ENCODE data around the gene F5. TPM values are rescaled to one million over a fixed set of nuclear protein-coding genes. Genes with fewer than 3 reads are reported as not detected.

The F5 gene
- total and polyA plus RNA-seq, 10 donors, result 1.7 to 34.5 (median 7.4) TPM

DNA sequence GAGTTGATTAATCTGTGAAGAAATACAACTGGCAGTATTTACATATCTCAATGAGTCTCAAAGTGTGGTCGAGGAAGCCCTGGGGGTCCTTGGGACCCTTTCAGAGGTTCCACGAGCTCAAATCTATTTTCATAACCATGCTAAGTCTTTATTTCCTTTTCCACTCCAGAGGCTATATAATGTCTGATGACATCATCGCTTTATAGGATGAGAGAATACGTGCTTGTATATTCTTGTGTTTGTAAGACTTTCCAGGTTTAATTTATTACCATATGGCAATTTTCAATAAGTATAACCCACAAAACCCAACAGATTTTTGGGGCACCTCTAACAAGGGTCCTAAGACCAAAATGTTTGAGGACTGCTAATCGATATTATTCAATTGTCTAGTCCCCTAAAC, 99.1 kb downstream of the F5 start:
- Histone ChIP-seq H3K4me3 (peak overlapping the region in 2 of 8 donors; percentile 84 to 90), H3K9me3 (no peaks in the 10 kb centered on the region), H3K36me3 (no peaks in the 10 kb centered on the region), H3K4me1 (peaks cover 13 to 40% (median 25%) of the 10 kb centered on the region in 6 donors), H3K27me3 (replicated peaks in 1 of 7) (no peaks in the 10 kb centered on the region), H3K27ac (no peak overlapping the region)
- WGBS, 5 donors, result 71 to 85% (median 72%) methylated on average over 5 of the region's 5 CpGs
- intact Hi-C loops (cut with DNase I; ENCODE audit: low total_unique reads), result no loop called here
- no peak for DNase-seq
- TF ChIP-seq POLR2A (IDR thresholded peaks at IDR 0.05), result no peak

DNA sequence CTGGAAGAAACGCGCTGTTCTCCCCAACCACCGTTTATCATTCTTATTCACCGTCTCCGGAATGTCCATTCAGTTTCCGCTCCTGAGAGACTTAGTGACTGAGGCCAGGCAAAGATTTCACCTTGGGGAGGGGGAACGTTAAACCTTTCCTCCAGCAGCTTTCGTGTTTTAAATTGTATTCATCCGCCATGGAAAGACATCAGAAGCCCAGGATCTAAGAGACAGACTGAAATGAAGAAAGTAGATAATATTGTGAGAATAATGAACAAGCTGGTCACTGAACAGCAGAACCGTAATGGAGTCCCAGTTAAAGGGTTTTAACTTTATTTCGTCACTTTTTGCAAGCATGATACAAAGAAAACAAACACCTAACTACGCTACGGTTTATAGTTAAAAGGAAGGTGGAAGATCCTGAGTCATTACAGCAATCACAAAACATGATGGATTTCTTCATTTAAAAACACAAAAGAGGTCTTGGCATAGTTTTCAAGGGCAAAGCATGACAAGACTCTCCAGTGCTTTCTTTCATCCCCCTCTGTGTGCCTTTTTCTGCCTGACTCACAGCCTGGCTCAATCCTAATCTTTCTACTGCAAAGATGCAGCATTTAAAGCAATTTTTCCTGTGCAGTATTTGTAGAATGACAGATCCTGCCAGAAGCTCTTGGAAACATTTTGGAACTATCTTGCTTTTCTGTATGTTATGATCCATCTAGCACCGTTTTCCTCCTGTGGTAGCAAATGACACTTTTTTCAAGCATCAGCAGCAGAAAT, 99.8 kb downstream of the F5 start:
- DNase-seq, result no peak
- Histone ChIP-seq H3K4me3 (peak overlapping the region; percentile 68 to 90 (median 84)), H3K27ac (peak overlapping the region; percentile 78 to 93 (median 90)), H3K27me3 (replicated peaks in 1 of 7) (no peaks in the 10 kb centered on the region), H3K4me1 (peaks cover 13 to 40% (median 25%) of the 10 kb centered on the region in 6 donors), H3K9me3 (no peaks in the 10 kb centered on the region), H3K36me3 (no peaks in the 10 kb centered on the region)
- intact Hi-C loops (cut with DNase I; ENCODE audit: low total_unique reads), result no loop called here
- TF ChIP-seq, protein P1, sequence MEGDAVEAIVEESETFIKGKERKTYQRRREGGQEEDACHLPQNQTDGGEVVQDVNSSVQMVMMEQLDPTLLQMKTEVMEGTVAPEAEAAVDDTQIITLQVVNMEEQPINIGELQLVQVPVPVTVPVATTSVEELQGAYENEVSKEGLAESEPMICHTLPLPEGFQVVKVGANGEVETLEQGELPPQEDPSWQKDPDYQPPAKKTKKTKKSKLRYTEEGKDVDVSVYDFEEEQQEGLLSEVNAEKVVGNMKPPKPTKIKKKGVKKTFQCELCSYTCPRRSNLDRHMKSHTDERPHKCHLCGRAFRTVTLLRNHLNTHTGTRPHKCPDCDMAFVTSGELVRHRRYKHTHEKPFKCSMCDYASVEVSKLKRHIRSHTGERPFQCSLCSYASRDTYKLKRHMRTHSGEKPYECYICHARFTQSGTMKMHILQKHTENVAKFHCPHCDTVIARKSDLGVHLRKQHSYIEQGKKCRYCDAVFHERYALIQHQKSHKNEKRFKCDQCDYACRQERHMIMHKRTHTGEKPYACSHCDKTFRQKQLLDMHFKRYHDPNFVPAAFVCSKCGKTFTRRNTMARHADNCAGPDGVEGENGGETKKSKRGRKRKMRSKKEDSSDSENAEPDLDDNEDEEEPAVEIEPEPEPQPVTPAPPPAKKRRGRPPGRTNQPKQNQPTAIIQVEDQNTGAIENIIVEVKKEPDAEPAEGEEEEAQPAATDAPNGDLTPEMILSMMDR (IDR thresholded peaks at IDR 0.05 in 8 of 11, conservative IDR thresholded peaks at IDR 0.05 in 3 of 11), result no peak
- TF ChIP-seq POLR2AphosphoS5 (IDR thresholded peaks at IDR 0.05), result no peak
- TF ChIP-seq POLR2A (IDR thresholded peaks at IDR 0.05), result no peak
- 4 to 9% (median 4%) methylated on average over 14 of the region's 14 CpGs for WGBS, 5 donors

DNA sequence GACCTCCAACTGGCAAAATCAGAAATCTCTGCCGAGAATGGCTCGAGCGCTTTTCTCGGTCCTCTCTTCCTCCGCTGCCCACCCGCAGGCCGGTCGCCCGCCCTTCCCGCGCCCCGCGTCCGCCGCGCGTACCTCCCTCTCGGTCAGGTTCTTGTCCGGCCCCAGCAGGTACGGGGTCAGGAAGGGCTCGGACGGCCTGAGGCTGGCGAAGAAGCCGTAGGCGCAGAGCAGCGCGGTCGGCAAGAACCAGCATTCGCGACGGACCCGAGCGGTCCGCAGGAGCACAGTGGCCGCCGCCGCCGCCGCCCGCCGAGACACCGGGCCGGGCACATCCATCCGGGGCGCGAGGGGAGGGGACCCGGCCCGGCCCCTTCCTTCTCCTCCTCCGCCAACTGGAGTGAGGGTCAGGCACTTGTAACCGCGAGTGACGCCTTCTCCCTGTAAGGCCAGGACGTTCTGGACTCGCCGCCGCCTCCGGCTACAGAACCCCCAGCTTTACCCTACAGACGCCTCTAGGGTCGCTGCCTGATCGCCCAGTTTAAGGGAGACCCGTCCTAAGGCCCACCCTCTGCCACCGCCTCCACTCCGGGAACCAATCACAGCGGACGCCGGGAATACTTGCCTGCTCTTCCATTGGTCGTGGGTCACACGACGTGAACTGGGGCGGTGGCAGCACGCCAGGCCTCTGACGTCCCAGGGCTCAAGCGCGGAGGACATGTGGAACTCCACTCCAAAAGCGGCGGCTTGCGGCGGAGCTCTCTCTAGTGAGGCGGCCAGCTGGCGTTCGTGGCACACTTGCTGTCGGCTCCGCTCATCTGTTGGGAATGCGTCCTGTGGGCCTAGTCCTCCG, 100.6 kb downstream of the F5 start, which contains the start of gene SLC19A2:
SLC19A2 (minus strand) TSS at position 514 of the 850 bp plus-strand sequence; CDS start at position 336, 178 bp downstream.
- 0 to 1% (median 0%) methylated on average over 11 to 85 of the region's 85 CpGs for WGBS, 5 donors
- Histone ChIP-seq H3K36me3 (no peaks in the 10 kb centered on the region), H3K4me3 (peak within 1 kb of the TSS; percentile 68 to 90 (median 84)), H3K9me3 (no peaks in the 10 kb centered on the region), H3K27ac (peak within 1 kb of the TSS; percentile 78 to 93 (median 90)), H3K27me3 (replicated peaks in 1 of 7) (no peaks in the 10 kb centered on the region), H3K4me1 (peaks cover 13 to 40% (median 25%) of the 10 kb centered on the region in 6 donors)
- peak; percentile 99 for DNase-seq
- TF ChIP-seq, protein P1 (IDR thresholded peaks at IDR 0.05 in 8 of 11, conservative IDR thresholded peaks at IDR 0.05 in 3 of 11), result peak in 10 of 11 experiments; percentile 29 to 65 (median 48)
- TF ChIP-seq POLR2AphosphoS5 (IDR thresholded peaks at IDR 0.05), result peak; percentile 93 to 96 (median 96)
- peak in 1 of 3 donors; percentile 75 for TF ChIP-seq POLR2A (IDR thresholded peaks at IDR 0.05)
- intact Hi-C loops (cut with DNase I; ENCODE audit: low total_unique reads), result no loop called here

DNA sequence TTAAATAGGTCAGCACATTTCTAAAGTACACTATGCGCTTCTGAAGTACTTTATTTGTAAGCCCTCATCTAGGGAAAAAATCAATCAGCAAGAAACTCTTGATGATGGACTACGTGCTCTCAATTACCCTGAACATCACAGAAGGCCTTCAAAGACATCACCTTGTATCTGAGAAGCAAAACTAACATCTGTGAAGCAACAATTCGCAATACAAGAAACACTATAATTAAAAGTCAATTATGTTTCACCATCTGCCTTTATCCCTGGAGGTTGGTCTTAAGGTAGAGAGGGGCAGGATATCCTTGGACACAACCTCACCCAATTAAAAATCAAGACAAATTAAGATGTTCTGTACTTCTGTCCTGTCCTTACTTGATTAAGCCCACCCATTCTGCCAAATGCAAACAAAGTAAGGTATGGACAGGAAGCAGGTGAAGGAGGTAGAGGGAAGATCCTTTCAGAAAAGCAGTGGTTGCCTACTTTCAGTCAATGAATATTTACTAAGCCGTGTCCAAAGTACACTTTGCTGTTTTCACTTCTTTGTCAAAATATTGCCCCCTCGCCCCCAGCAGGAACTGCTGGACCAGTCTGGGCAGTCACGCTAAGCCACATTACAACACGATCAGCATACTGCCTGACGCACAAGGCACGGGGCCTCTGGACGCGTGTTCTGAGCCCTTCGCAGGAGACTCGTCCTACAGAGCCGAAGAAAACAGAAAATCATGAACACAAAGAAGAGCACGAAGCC, 101.4 kb downstream of the F5 start:
- peak overlapping the region; percentile 68 to 90 (median 84) for H3K4me3 ChIP-seq
- intact Hi-C loops (cut with DNase I; ENCODE audit: low total_unique reads), result no loop called here

More for the DNA sequence above, 101.4 kb downstream of the F5 start:
- H3K9me3 ChIP-seq, result no peaks in the 10 kb centered on the region
- H3K36me3 ChIP-seq, result no peaks in the 10 kb centered on the region
- 16 to 21% (median 17%) methylated on average over 15 of the region's 15 CpGs for WGBS, 5 donors
- no peaks in the 10 kb centered on the region for H3K27me3 ChIP-seq (replicated peaks in 1 of 7)
- H3K4me1 ChIP-seq, result peaks cover 13 to 40% (median 25%) of the 10 kb centered on the region in 6 donors
- no peak for DNase-seq
- TF ChIP-seq, protein P1 (IDR thresholded peaks at IDR 0.05 in 8 of 11, conservative IDR thresholded peaks at IDR 0.05 in 3 of 11), result no peak
- TF ChIP-seq POLR2A (IDR thresholded peaks at IDR 0.05), result peak in 1 of 3 donors; percentile 21
- no peak for TF ChIP-seq POLR2AphosphoS5 (IDR thresholded peaks at IDR 0.05)
- H3K27ac ChIP-seq, result peak overlapping the region; percentile 78 to 93 (median 90)

Data from spleen (tissue), 11 donors.